GM12892 (cell line): ENCODE results near the gene NAA80.
"Not testable (repeated sequence)": the region's sequence is repeated elsewhere in the genome, so short reads cannot be mapped to it uniquely, and the experiment has no call there.

Experiments
- DNase-seq: peaks from one replicate; pipeline ENCODE4 v3.0.0; 2011; ENCODE audit not compliant: insufficient read length
- FAIRE-seq: peaks from 2 replicates; lab custom pipeline; 2011; peaks lifted over from hg19 to GRCh38; lab: Jason Lieb, UNC
- POLR2A ChIP-seq: IDR thresholded peaks from 2 replicates; pipeline ENCODE4 v1.6.1; 2011; ENCODE audit warnings: low read depth, low read length, control low read depth
- POLR2AphosphoS5 ChIP-seq: IDR thresholded peaks from 2 replicates; pipeline ENCODE4 v1.6.1; 2011; ENCODE audit warnings: low read depth, low read length, control low read depth
- TAF1 ChIP-seq: IDR thresholded peaks from 2 replicates; pipeline ENCODE4 v1.6.1; 2011; ENCODE audit warnings: low read depth, mild to moderate bottlenecking, control low read depth, low read length, borderline replicate concordance

Gene NAA80

GRCh38 chr3:50292159-50293078 lies 6.8 kb downstream of the NAA80 start, which contains the start of gene IFRD2:
IFRD2 (minus strand) TSS chr3:50292429; CDS start chr3:50292274, 155 bp downstream.
- FAIRE-seq: peak; percentile 100
- 0 out of 2 replicates have a peak, but pooled peaks have one; percentile 43 for TF ChIP-seq TAF1
- TF ChIP-seq POLR2A: peak; percentile 83
- peak; percentile 64 for TF ChIP-seq POLR2AphosphoS5
- peak; percentile 98 for DNase-seq

- DNase-seq (no peak), FAIRE-seq (no peak)
- TF ChIP-seq POLR2A: no peak
- TF ChIP-seq POLR2AphosphoS5: no peak
- TF ChIP-seq TAF1: no peak
These were observed 9.0 kb downstream of the NAA80 start for GRCh38 chr3:50290161-50290641.

GRCh38 chr3:50289130-50289529 lies 10.1 kb downstream of the NAA80 start:
- TF ChIP-seq TAF1 (no peak), POLR2AphosphoS5 (no peak), POLR2A (no peak)
- DNase-seq (no peak), FAIRE-seq (no peak)

- FAIRE-seq: no peak
- no peak for TF ChIP-seq TAF1
- TF ChIP-seq POLR2AphosphoS5: no peak
- no peak for TF ChIP-seq POLR2A
- no peak for DNase-seq
These were observed 10.7 kb downstream of the NAA80 start for GRCh38 chr3:50288387-50289007.

GRCh38 chr3:50287262-50287661 lies 11.9 kb downstream of the NAA80 start:
- TF ChIP-seq POLR2A (no peak), TAF1 (no peak), POLR2AphosphoS5 (no peak)
- no peak for DNase-seq
- no peak for FAIRE-seq

- FAIRE-seq: no peak
- no peak for DNase-seq
- TF ChIP-seq POLR2A (no peak), POLR2AphosphoS5 (0 out of 2 replicates have a peak, but pooled peaks have one; percentile 36), TAF1 (no peak)
These were observed 12.6 kb downstream of the NAA80 start for GRCh38 chr3:50286322-50287227.

GRCh38 chr3:50284121-50284520 lies 15.1 kb downstream of the NAA80 start:
- not testable (repeated sequence) for FAIRE-seq, DNase-seq

GRCh38 chr3:50279255-50280016 lies 19.8 kb downstream of the NAA80 start:
- no peak for TF ChIP-seq TAF1
- no peak for TF ChIP-seq POLR2A
- no peak for TF ChIP-seq POLR2AphosphoS5
- no peak for DNase-seq
- FAIRE-seq: no peak

- DNase-seq (no peak), FAIRE-seq (no peak)
- TF ChIP-seq POLR2A (no peak), POLR2AphosphoS5 (no peak), TAF1 (no peak)
These were observed 20.4 kb downstream of the NAA80 start, which contains the start of gene LSMEM2 for GRCh38 chr3:50278880-50279224. LSMEM2 (plus strand) TSS chr3:50279087; CDS start chr3:50279114, 27 bp downstream.

GRCh38 chr3:50278123-50278879 lies 20.9 kb downstream of the NAA80 start:
- DNase-seq: no peak
- no peak for TF ChIP-seq POLR2AphosphoS5
- no peak for TF ChIP-seq POLR2A
- TF ChIP-seq TAF1: no peak

More at GRCh38 chr3:50278123-50278879, 20.9 kb downstream of the NAA80 start:
- FAIRE-seq: no peak
